BJ (cell line): Measurements from ENCODE around the gene CHCHD6. TPM values are rescaled to one million over a fixed set of nuclear protein-coding genes. Genes with fewer than 3 reads are reported as not detected.

Experiments
- polyA plus RNA-seq: library from polyadenylated mRNA; depleted of rRNA; stranded (reverse); fragments of >200 nt; gene quantifications from 2 replicates; pipeline ENCODE4 v1.2.3, GENCODE V29; 2011; rRNA removed

CHCHD6 gene
- polyA plus RNA-seq, 1 experiment, result 23.7 TPM

Other genes with a start within 250 kb of the CHCHD6 start
- 11.9 and 15.8 TPM in 2 replicates for gene ZXDC, start 228.3 kb upstream of the CHCHD6 start, polyA plus RNA-seq
- not detected in 2 replicates for gene UROC1, start 186.5 kb upstream of the CHCHD6 start, polyA plus RNA-seq
- gene CHST13, start 180.1 kb upstream of the CHCHD6 start, polyA plus RNA-seq, result not detected in 2 replicates
- gene C3orf22, start 145.3 kb upstream of the CHCHD6 start, polyA plus RNA-seq, result not detected in 2 replicates
- gene TXNRD3, start 49.1 kb upstream of the CHCHD6 start, polyA plus RNA-seq, result 4.4 and 5.5 TPM in 2 replicates